ENCODE measurements around the gene FAM200A.
A peak's percentile ranks its signal among the peaks of the same experiment; 100 is the strongest.

Gene FAM200A

DNA sequence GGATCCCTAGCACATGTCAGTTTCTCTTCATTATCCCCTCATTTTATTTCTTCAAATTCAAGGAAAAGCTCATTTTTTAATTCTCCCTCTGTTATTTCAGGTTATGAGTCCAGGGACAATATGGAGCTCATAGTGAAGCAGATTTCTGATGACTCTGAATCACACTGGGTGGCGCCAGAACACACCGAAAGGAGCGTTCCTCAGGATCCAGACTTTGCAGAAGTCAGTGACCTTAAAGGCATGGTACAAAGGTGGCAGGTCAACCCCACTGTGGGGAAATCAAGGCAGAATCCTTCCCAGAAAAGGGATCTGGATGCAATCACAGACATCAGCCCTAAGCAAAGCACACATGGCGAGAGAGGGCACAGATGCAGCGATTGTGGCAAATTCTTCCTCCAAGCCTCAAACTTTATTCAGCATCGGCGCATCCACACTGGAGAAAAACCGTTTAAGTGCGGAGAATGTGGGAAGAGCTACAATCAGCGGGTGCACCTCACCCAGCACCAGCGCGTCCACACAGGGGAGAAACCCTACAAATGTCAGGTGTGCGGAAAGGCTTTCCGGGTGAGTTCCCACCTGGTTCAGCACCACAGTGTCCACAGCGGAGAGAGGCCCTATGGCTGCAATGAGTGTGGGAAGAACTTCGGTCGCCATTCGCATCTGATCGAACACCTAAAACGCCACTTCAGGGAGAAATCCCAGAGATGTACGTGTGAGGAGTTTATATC is 26.0 kb downstream of the FAM200A start:
- Mint-ChIP-seq H3K27ac (peak overlapping the region; percentile 15), H3K36me3 (ENCODE audit: low read depth) (peaks cover 88% of the 10 kb centered on the region), H3K27me3 (ENCODE audit: low read depth, poor library complexity) (peaks cover 3% of the 10 kb centered on the region), H3K4me1 (no peaks in the 10 kb centered on the region), H3K9me3 (peaks cover 49% of the 10 kb centered on the region), H3K4me3 (no peak overlapping the region)
- TF ChIP-seq, protein P1, sequence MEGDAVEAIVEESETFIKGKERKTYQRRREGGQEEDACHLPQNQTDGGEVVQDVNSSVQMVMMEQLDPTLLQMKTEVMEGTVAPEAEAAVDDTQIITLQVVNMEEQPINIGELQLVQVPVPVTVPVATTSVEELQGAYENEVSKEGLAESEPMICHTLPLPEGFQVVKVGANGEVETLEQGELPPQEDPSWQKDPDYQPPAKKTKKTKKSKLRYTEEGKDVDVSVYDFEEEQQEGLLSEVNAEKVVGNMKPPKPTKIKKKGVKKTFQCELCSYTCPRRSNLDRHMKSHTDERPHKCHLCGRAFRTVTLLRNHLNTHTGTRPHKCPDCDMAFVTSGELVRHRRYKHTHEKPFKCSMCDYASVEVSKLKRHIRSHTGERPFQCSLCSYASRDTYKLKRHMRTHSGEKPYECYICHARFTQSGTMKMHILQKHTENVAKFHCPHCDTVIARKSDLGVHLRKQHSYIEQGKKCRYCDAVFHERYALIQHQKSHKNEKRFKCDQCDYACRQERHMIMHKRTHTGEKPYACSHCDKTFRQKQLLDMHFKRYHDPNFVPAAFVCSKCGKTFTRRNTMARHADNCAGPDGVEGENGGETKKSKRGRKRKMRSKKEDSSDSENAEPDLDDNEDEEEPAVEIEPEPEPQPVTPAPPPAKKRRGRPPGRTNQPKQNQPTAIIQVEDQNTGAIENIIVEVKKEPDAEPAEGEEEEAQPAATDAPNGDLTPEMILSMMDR (IDR thresholded peaks at IDR 0.05) = no peak
- DNase-seq = no peak

DNA sequence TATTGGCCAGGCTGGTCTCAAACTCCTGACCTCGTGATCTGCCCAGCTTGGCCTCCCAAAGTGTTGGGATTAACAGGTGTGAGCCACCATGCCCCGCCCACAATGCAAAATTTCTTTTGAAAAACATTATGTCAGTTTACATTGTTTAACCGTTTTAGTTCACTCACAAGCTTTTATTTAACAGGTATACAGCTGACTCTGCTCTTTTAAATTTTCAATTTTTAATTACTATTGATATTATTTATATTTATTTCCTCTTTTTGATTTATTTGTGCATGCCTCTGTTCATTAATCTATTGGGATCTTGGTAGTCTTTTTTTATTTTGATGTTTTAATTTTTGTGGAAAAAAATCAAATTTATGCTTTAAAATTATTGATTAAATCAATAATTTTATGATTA is 30.5 kb downstream of the FAM200A start:
- peaks cover 3% of the 10 kb centered on the region for H3K27me3 Mint-ChIP-seq (ENCODE audit: low read depth, poor library complexity)
- no peaks in the 10 kb centered on the region for H3K4me1 Mint-ChIP-seq
- no peak for DNase-seq
- peaks cover 8% of the 10 kb centered on the region for H3K9me3 Mint-ChIP-seq
- no peak overlapping the region for H3K4me3 Mint-ChIP-seq
- TF ChIP-seq, protein P1 (IDR thresholded peaks at IDR 0.05) = no peak
- peaks cover 72% of the 10 kb centered on the region for H3K36me3 Mint-ChIP-seq (ENCODE audit: low read depth)
- no peak overlapping the region for H3K27ac Mint-ChIP-seq

DNA sequence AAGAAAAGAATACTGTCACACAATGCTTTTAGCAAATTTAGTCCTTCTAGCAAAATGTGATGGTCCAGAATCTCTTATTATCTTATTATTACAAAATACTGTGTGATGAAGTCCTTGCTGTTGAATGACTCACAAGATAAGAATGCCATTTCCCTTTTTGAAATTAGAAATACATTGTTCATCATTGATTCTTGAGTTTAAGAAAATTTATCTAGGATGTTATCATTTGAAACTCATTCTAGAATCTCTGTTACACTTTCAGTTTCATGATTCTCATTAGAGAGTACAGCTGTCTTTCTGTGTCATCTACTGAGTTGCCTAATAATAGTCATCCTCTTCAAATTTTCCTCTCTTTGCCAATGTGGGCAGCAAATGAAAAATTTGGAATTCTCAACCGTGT is 37.9 kb downstream of the FAM200A start:
- Mint-ChIP-seq H3K9me3 (no peaks in the 10 kb centered on the region), H3K27me3 (ENCODE audit: low read depth, poor library complexity) (no peaks in the 10 kb centered on the region), H3K36me3 (ENCODE audit: low read depth) (peaks cover 39% of the 10 kb centered on the region), H3K4me3 (no peak overlapping the region), H3K27ac (no peak overlapping the region), H3K4me1 (no peaks in the 10 kb centered on the region)
- DNase-seq = no peak
- TF ChIP-seq, protein P1 (IDR thresholded peaks at IDR 0.05) = no peak

DNA sequence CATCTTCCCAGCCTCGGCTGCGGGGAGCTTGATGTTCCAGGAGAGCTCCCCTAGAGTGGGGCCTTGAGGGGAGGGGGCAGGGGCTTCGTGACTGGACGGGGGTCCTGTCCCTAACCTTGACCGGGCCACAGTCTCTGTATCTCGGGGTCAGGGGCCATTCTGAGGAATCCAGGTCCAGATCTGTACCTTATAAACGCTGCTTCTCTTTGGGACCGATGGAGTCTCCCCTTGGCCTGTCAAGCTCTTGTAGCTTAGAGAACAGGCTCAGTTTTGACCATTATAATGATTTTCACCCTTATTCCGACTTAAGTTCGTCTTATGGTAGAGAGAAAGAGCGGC is 46.6 kb downstream of the FAM200A start:
- Mint-ChIP-seq H3K27me3 (ENCODE audit: low read depth, poor library complexity) (no peaks in the 10 kb centered on the region), H3K27ac (peak overlapping the region; percentile 93), H3K9me3 (peaks cover 8% of the 10 kb centered on the region), H3K4me1 (peaks cover 21% of the 10 kb centered on the region), H3K4me3 (peak overlapping the region; percentile 95), H3K36me3 (ENCODE audit: low read depth) (peaks cover 21% of the 10 kb centered on the region)
- no peak for DNase-seq
- TF ChIP-seq, protein P1 (IDR thresholded peaks at IDR 0.05) = no peak

DNA sequence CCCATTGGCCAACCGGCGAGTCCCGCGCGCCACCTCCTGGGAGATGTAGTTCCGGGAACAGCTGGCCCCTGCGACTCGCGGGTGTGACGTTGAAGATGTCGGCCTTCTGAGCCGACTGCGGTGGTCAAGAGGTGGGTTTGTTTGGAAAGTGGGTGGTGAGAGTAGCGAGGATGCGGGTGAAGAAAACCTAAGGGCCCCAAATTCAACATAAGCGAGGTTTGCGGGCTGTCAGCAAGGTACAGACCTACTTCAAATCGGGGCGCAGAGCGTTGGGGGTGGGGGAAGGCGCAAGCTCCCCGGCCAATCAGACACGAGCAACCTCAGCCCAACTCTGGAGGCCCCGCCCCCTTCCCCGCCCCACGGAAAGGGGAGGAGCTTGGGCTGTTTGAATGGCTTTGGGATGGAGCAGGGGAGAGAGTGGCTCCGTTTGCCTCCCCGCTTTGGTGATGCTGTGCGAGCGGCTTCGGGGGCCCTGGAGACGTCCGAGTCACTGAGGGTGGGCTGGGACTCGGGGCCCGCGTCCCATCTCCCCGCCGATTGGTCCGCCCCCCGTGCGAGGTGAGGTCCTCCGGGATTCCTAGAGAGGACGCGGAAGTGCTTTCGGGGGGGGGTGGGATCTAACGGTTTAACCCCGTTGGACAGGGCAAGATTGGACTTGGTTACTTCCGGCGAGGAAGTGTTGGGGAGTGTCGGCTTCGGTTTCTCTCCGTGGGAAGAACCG is 47.2 kb downstream of the FAM200A start, which contains the start of gene ZKSCAN5:
Gene ZKSCAN5, plus strand, starts transcription at position 60 of the 721 bp plus-strand sequence. CDS start 1,383 bp downstream, outside the sequence.
- H3K36me3 Mint-ChIP-seq (ENCODE audit: low read depth) = peaks cover 19% of the 10 kb centered on the region
- H3K27me3 Mint-ChIP-seq (ENCODE audit: low read depth, poor library complexity) = no peaks in the 10 kb centered on the region
- H3K4me1 Mint-ChIP-seq = peaks cover 26% of the 10 kb centered on the region
- H3K9me3 Mint-ChIP-seq = peaks cover 8% of the 10 kb centered on the region
- DNase-seq = peak; percentile 99
- H3K4me3 Mint-ChIP-seq = peak within 1 kb of the TSS; percentile 95
- peak within 1 kb of the TSS; percentile 98 for H3K27ac Mint-ChIP-seq
- TF ChIP-seq, protein P1 (IDR thresholded peaks at IDR 0.05) = no peak

Data from nephron progenitor cell (in vitro differentiated cells).